Nephron progenitor cell (in vitro differentiated cells): ENCODE results near the gene GSTM2.
A peak's percentile ranks its signal among the peaks of the same experiment; 100 is the strongest.
"Not testable (repeated sequence)": the region's sequence is repeated elsewhere in the genome, so short reads cannot be mapped to it uniquely, and the experiment has no call there.

Experiments used
- DNase-seq: peaks from one replicate; pipeline ENCODE4 v3.0.0; 2021
- H3K27ac Mint-ChIP-seq: 2 replicates; pipeline ENCODE4 v1.8.0; 2021; ENCODE audit warnings: mild to moderate bottlenecking, moderate library complexity, mixed read lengths
- H3K27me3 Mint-ChIP-seq: 2 replicates; pipeline ENCODE4 v1.8.0; 2021; ENCODE audit warnings: mild to moderate bottlenecking, low read depth, mixed read lengths; ENCODE audit not compliant: poor library complexity
- H3K36me3 Mint-ChIP-seq: 2 replicates; pipeline ENCODE4 v1.8.0; 2021; ENCODE audit warnings: low read depth, mixed read lengths
- H3K4me1 Mint-ChIP-seq: 2 replicates; pipeline ENCODE4 v1.8.0; 2021; ENCODE audit warnings: mixed read lengths
- H3K4me3 Mint-ChIP-seq: 2 replicates; pipeline ENCODE4 v1.8.0; 2021; ENCODE audit warnings: mild to moderate bottlenecking, moderate library complexity, mixed read lengths
- H3K9me3 Mint-ChIP-seq: 2 replicates; pipeline ENCODE4 v1.8.0; 2021; ENCODE audit warnings: mild to moderate bottlenecking, moderate library complexity, mixed read lengths
- CTCF ChIP-seq: fragments of 200-600 bp; sonication (generic); IDR thresholded peaks from 2 replicates; pipeline ENCODE4 v1.5.0; 2021; ENCODE audit warnings: antibody characterized with exemption

Gene GSTM2

GRCh38 chr1:109668123-109668775 is 392 bp downstream of the GSTM2 start:
- H3K36me3 Mint-ChIP-seq: peaks cover 27% of the 10 kb centered on the region
- peaks cover 4% of the 10 kb centered on the region for H3K27me3 Mint-ChIP-seq
- H3K27ac Mint-ChIP-seq: no peak overlapping the region
- H3K9me3 Mint-ChIP-seq: no peaks in the 10 kb centered on the region
- no peak for TF ChIP-seq CTCF
- no peak for DNase-seq
- peak overlapping the region; percentile 85 for H3K4me3 Mint-ChIP-seq
- peaks cover 34% of the 10 kb centered on the region for H3K4me1 Mint-ChIP-seq

GRCh38 chr1:109669246-109669948 is 1.5 kb downstream of the GSTM2 start:
- Mint-ChIP-seq H3K9me3 (no peaks in the 10 kb centered on the region), H3K27ac (peak overlapping the region; percentile 40), H3K27me3 (peaks cover 4% of the 10 kb centered on the region), H3K4me1 (peaks cover 30% of the 10 kb centered on the region), H3K36me3 (peaks cover 32% of the 10 kb centered on the region), H3K4me3 (peak overlapping the region; percentile 70)
- DNase-seq: no peak
- no peak for TF ChIP-seq CTCF

- DNase-seq, H3K27me3 Mint-ChIP-seq, H3K9me3 Mint-ChIP-seq: not testable (repeated sequence)
- Mint-ChIP-seq H3K36me3 (peaks cover 32% of the 10 kb centered on the region), H3K4me3 (peak overlapping the region; percentile 70), H3K27ac (peak overlapping the region; percentile 40), H3K4me1 (peaks cover 25% of the 10 kb centered on the region)
These were observed 2.1 kb downstream of the GSTM2 start for GRCh38 chr1:109669949-109670302.

GRCh38 chr1:109671067-109671466 is 3.2 kb downstream of the GSTM2 start:
- Mint-ChIP-seq H3K4me3 (no peak overlapping the region), H3K27ac (no peak overlapping the region), H3K4me1 (peaks cover 18% of the 10 kb centered on the region), H3K9me3 (no peaks in the 10 kb centered on the region), H3K27me3 (peaks cover 4% of the 10 kb centered on the region), H3K36me3 (peaks cover 32% of the 10 kb centered on the region)
- no peak for DNase-seq
- no peak for TF ChIP-seq CTCF

GRCh38 chr1:109673861-109674260 is 6.0 kb downstream of the GSTM2 start:
- not testable (repeated sequence) for H3K4me3 Mint-ChIP-seq, H3K4me1 Mint-ChIP-seq, DNase-seq, H3K9me3 Mint-ChIP-seq, H3K27me3 Mint-ChIP-seq, H3K27ac Mint-ChIP-seq
- peaks cover 36% of the 10 kb centered on the region for H3K36me3 Mint-ChIP-seq

GRCh38 chr1:109676683-109677381 is 9.0 kb downstream of the GSTM2 start:
- DNase-seq, H3K9me3 Mint-ChIP-seq, H3K4me3 Mint-ChIP-seq, H3K4me1 Mint-ChIP-seq, H3K27me3 Mint-ChIP-seq, H3K27ac Mint-ChIP-seq: not testable (repeated sequence)
- H3K36me3 Mint-ChIP-seq: peaks cover 16% of the 10 kb centered on the region

- Mint-ChIP-seq H3K4me3 (no peak overlapping the region), H3K36me3 (peaks cover 12% of the 10 kb centered on the region), H3K27me3 (no peaks in the 10 kb centered on the region), H3K27ac (no peak overlapping the region), H3K4me1 (no peaks in the 10 kb centered on the region), H3K9me3 (no peaks in the 10 kb centered on the region)
- no peak for TF ChIP-seq CTCF
- no peak for DNase-seq
These were observed 9.6 kb downstream of the GSTM2 start for GRCh38 chr1:109677459-109677858.

GRCh38 chr1:109678637-109679036 is 10.8 kb downstream of the GSTM2 start:
- not testable (repeated sequence) for H3K27me3 Mint-ChIP-seq

GRCh38 chr1:109684777-109685176 is 16.9 kb downstream of the GSTM2 start:
- not testable (repeated sequence) for DNase-seq, H3K27me3 Mint-ChIP-seq, H3K9me3 Mint-ChIP-seq, H3K36me3 Mint-ChIP-seq, H3K27ac Mint-ChIP-seq, H3K4me1 Mint-ChIP-seq, H3K4me3 Mint-ChIP-seq

More at GRCh38 chr1:109678637-109679036, 10.8 kb downstream of the GSTM2 start:
- H3K9me3 Mint-ChIP-seq, H3K27ac Mint-ChIP-seq, DNase-seq, H3K4me3 Mint-ChIP-seq, H3K36me3 Mint-ChIP-seq, H3K4me1 Mint-ChIP-seq: not testable (repeated sequence)

- not testable (repeated sequence) for H3K9me3 Mint-ChIP-seq, DNase-seq, H3K36me3 Mint-ChIP-seq, H3K4me3 Mint-ChIP-seq, H3K27me3 Mint-ChIP-seq, H3K27ac Mint-ChIP-seq, H3K4me1 Mint-ChIP-seq
These were observed 17.5 kb downstream of the GSTM2 start for GRCh38 chr1:109685399-109685798.
